K562 (cell line): ENCODE data around the gene STS. TPM values are rescaled to one million over a fixed set of nuclear protein-coding genes. Genes with fewer than 3 reads are reported as not detected.

Experiments
- BCL6 ChIP-seq: fragments of 250-450 bp; sonication (Bioruptor Pico); IDR thresholded peaks from 2 replicates; pipeline ENCODE4 v1.4.0; 2020
- CTCF ChIP-seq, 3 experiments: IDR thresholded peaks in 2 of 3; conservative IDR thresholded peaks in 1 of 3; 2 replicates each; pipeline ENCODE4 v1.5.1; 2011 to 2012; ENCODE audit warnings: low read length in 3 of 3, mild to moderate bottlenecking in 3 of 3, control low read depth in 2 of 3, improper control_type of control experiment in 1 of 3, inconsistent platforms in 1 of 3, low read depth in 1 of 3, mixed read lengths in 1 of 3, moderate library complexity in 1 of 3; ENCODE audit not compliant: insufficient read depth in 2 of 3
- ELK1 ChIP-seq: sonication (generic); formaldehyde crosslinking; IDR thresholded peaks from 2 replicates; pipeline ENCODE4 v1.8.1; 2022; ENCODE audit warnings: missing genetic modification reagents
- ESRRA ChIP-seq: fragments of 450-650 bp; IDR thresholded peaks from 2 replicates; pipeline ENCODE4 v1.6.1; 2014; ENCODE audit warnings: low read depth, mild to moderate bottlenecking, moderate library complexity, borderline replicate concordance
- FOXK2 ChIP-seq, 2 experiments: fragments of 450-650 bp; IDR thresholded peaks in 1 of 2; conservative IDR thresholded peaks in 1 of 2; 2 replicates each; pipeline ENCODE4 v1.6.1; 2016; ENCODE audit warnings: low read depth in 2 of 2, mild to moderate bottlenecking in 1 of 2
- GTF2B ChIP-seq: IDR thresholded peaks from 2 replicates; pipeline ENCODE4 v1.6.1; 2011; ENCODE audit not compliant: insufficient read length; ENCODE audit errors: extremely low read depth
- L3MBTL2 ChIP-seq: fragments of 450-650 bp; IDR thresholded peaks from 2 replicates; pipeline ENCODE4 v1.6.1; 2016; ENCODE audit warnings: mild to moderate bottlenecking, moderate library complexity
- NFIX ChIP-seq: fragments of 250-450 bp; sonication (Bioruptor Pico); IDR thresholded peaks from 2 replicates; pipeline ENCODE4 v1.4.0; 2020; ENCODE audit warnings: low read depth, mild to moderate bottlenecking, moderate library complexity
- PATZ1 ChIP-seq: fragments of 250-450 bp; sonication (Bioruptor Pico); IDR thresholded peaks from 2 replicates; pipeline ENCODE4 v1.5.0; 2020; ENCODE audit warnings: mild to moderate bottlenecking, borderline replicate concordance
- PYGO2 ChIP-seq: fragments of 450-650 bp; IDR thresholded peaks from 2 replicates; pipeline ENCODE4 v1.6.1; 2016; ENCODE audit warnings: mild to moderate bottlenecking, missing genetic modification characterization, moderate library complexity, missing compliant biosample characterization
- RBM25 ChIP-seq: fragments of 200-400 bp; formaldehyde crosslinking; IDR thresholded peaks from 2 replicates; pipeline ENCODE4 v1.6.1; 2018; ENCODE audit warnings: low read length, low read depth, moderate library complexity; ENCODE audit not compliant: severe bottlenecking
- RREB1 ChIP-seq: fragments of 250-450 bp; sonication (Bioruptor Pico); IDR thresholded peaks from 2 replicates; pipeline ENCODE4 v1.4.0; 2020
- SIX5 ChIP-seq, 2 experiments: IDR thresholded peaks; 2 replicates each; pipeline ENCODE4 v1.6.1; 2011; ENCODE audit warnings: low read length in 2 of 2, borderline replicate concordance in 1 of 2, low read depth in 1 of 2, mild to moderate bottlenecking in 1 of 2, moderate library complexity in 1 of 2; ENCODE audit not compliant: insufficient read depth in 1 of 2
- ZNF165 ChIP-seq: fragments of 250-450 bp; sonication (Bioruptor Pico); IDR thresholded peaks from 2 replicates; pipeline ENCODE4 v1.4.0; 2020; ENCODE audit warnings: borderline replicate concordance
- ZNF778 ChIP-seq: fragments of 450-650 bp; formaldehyde crosslinking; IDR thresholded peaks from 2 replicates; pipeline ENCODE4 v1.4.0; 2020; ENCODE audit warnings: mild to moderate bottlenecking, moderate library complexity
- polyA plus RNA-seq, 8 experiments: library from polyadenylated mRNA; depleted of rRNA in 4 of 8; stranded (reverse) in 5 of 8; unstranded in 3 of 8; fragments of >200 nt; fragmentation: Nextera tagmentation in 2 of 8; fragmentation: Illumina TruSeq in 1 of 8; extraction: Ambion mirVana in 2 of 8; extraction: Trizol in 1 of 8; gene quantifications; 2 replicates each; pipeline versions ENCODE4 v1.2.1 to v1.2.3, GENCODE V29; 2011 to 2014; ENCODE audit warnings: inconsistent platforms in 1 of 8, missing spikeins in 1 of 8
- total RNA-seq, 7 experiments: library from RNA; depleted of rRNA in 6 of 7; stranded (reverse); fragments of >200 nt in 6 of 7; fragmentation: Illumina TruSeq in 2 of 7; extraction: Trizol in 2 of 7; gene quantifications; 2 replicates each; pipeline versions ENCODE4 v1.2.1 to v1.2.3, GENCODE V29; 2011 to 2021; ENCODE audit warnings: low replicate concordance in 1 of 7

STS gene
- total and polyA plus RNA-seq, 9 of the 15 experiments (the other 6 are each of a cell fraction or from before 2014, with no cell fraction given), result 0.14 to 1.3 (median 0.63) TPM

GRCh38 chrX:7132335-7133049 lies 15.0 kb upstream of the STS start (continued):
- no peak for TF ChIP-seq PYGO2
- no peak for TF ChIP-seq NFIX (CRISPR knock-in tag)
- no peak for TF ChIP-seq FOXK2 (conservative IDR thresholded peaks at IDR 0.05 in 1 of 2, IDR thresholded peaks at IDR 0.05 in 1 of 2; ENCODE audit: low read depth in 2 of 2)
- no peak for TF ChIP-seq BCL6 (CRISPR knock-in tag)
- TF ChIP-seq CTCF (IDR thresholded peaks at IDR 0.05 in 2 of 3, conservative IDR thresholded peaks at IDR 0.05 in 1 of 3; ENCODE audit: insufficient read depth in 2 of 3, low read depth in 1 of 3, low read length in 3 of 3), result peak; percentile 61 to 71 (median 69)
- no peak for TF ChIP-seq PATZ1 (CRISPR knock-in tag)
- no peak for TF ChIP-seq ZNF778 (CRISPR knock-in tag)
- TF ChIP-seq ELK1, result no peak
- TF ChIP-seq ESRRA, result peak; percentile 57; the same call in 1 of the 2 replicates
- no peak for TF ChIP-seq GTF2B
- TF ChIP-seq ZNF165 (CRISPR knock-in tag), result no peak
- TF ChIP-seq SIX5 (IDR thresholded peaks at IDR 0.05; ENCODE audit: borderline replicate concordance in 1 of 2, insufficient read depth in 1 of 2, low read depth in 1 of 2, low read length in 2 of 2), result no peak
- TF ChIP-seq L3MBTL2, result no peak
- TF ChIP-seq RREB1 (CRISPR knock-in tag), result no peak
- TF ChIP-seq RBM25, result no peak
